Rectal smooth muscle tissue (tissue), 1 donor: ENCODE data around the gene ZC3H12A.

Source experiments
- H3K27ac ChIP-seq: one replicate; pipeline ENCODE4 v1.7.0; 2013; ENCODE audit warnings: low read depth, low read length, inconsistent platforms
- H3K27me3 ChIP-seq: one replicate; pipeline ENCODE4 v1.7.0; 2013; ENCODE audit warnings: low read length; ENCODE audit not compliant: control insufficient read depth, insufficient read depth
- H3K36me3 ChIP-seq: one replicate; pipeline ENCODE4 v1.7.0; 2013; ENCODE audit warnings: low read length; ENCODE audit not compliant: control insufficient read depth, insufficient read depth
- H3K4me1 ChIP-seq: one replicate; pipeline ENCODE4 v1.7.0; 2013; ENCODE audit warnings: low read length; ENCODE audit not compliant: control insufficient read depth, insufficient read depth
- H3K4me3 ChIP-seq: one replicate; pipeline ENCODE4 v1.7.0; 2013; ENCODE audit warnings: low read length
- H3K9ac ChIP-seq: one replicate; pipeline ENCODE4 v1.7.0; 2013; ENCODE audit warnings: low read length

The ZC3H12A gene

DNA sequence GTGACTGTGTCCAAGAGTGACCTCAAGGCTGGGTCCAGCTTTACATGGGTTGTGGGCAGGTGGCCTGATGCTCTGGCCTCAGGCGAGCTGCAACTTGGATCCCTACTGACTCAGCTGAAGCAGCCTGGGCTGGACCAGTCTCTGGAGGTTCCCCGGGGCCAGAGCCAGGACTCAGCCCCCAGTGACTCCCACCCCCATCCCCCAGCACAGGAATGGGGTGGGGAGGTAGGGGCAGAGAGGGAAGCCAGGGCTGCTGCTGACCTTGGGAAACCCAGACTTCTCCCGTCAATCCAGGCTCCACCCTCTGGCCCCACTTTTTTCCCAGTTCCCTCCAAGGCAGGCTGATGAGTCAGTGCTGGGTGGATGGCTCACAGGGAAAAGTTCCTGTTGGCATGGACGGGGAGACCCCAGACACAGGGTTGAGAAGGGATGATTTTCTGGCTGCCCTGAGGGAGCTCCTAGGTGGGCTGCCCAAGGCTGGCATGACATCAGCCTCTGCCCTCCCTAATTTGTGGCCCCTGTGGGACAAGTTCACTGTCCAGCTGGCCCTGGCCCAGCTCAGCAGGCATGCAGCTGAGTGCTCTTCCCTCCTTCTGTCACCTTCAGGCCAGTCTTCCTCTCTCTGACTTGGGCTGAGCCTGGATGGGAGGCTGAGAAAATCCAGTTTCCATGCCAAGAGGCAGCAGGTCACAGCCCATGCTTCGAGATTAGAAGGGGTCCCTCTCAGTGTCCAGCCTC lies 2.2 kb downstream of the ZC3H12A start:
- Histone ChIP-seq H3K4me1 (peaks cover 70% of the 10 kb centered on the region), H3K27me3 (no peaks in the 10 kb centered on the region), H3K4me3 (peak overlapping the region; percentile 92), H3K27ac (peak overlapping the region; percentile 92), H3K9ac (peak overlapping the region; percentile 89), H3K36me3 (peaks cover 24% of the 10 kb centered on the region)

DNA sequence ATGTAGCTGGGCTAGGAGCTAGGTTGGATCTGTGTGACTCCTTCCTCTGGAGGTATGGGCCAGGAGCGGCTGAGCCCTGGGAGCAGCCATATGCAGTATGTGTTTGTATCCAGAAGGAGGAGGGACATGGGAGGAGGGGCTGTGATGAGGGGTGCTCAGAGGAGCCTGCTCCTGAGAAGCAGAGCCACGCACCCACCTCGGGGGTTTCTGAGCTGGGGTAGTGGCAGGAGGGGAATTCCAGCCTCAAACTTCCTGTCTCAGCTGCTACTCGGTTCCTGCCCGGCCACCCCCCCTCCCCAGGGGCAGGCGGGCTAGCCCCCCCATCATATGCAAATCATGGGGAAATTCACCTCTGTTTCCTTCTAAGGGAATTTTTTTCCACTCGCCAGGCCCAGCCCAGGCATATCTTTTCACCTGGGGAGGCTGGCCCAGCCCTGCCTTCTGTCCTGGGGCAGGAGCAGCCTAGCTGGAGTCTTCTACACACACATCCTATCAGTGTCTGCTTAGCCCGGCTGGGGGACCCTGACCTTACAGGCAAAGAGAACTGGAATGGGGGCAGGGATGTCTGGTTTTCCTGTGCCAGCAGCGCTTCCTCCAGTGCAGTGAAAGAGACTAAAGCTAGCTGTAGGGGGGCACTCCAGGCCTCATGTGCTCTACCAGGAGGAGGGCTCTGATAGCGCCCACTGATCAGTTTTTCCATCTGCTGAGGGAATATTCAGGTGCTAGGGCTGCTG lies 3.0 kb downstream of the ZC3H12A start:
- Histone ChIP-seq H3K36me3 (peaks cover 31% of the 10 kb centered on the region), H3K27me3 (no peaks in the 10 kb centered on the region), H3K9ac (peak overlapping the region; percentile 63), H3K4me3 (peak overlapping the region; percentile 92), H3K4me1 (peaks cover 63% of the 10 kb centered on the region), H3K27ac (peak overlapping the region; percentile 92)

DNA sequence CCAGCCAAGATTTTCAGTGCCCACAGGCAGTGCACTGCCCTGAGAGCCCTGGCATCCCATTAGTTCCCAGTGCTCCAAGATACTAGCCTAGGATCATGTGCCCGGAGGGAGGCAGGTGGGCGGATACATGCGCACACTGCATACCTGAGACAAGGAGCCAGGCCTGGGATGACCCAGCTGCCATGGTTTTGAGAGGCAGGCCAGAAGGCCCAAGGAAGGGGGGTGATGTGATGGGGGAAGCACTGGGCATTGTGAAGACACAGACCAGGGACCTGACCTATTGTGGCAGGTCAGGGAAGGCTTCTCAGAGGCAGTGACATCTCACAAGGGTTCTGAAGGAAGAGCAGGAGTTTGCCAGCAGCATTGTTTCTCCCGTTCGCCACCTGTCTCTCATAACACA lies 3.6 kb downstream of the ZC3H12A start:
- Histone ChIP-seq H3K36me3 (peaks cover 36% of the 10 kb centered on the region), H3K4me1 (peaks cover 61% of the 10 kb centered on the region), H3K27ac (peak overlapping the region; percentile 92), H3K4me3 (peak overlapping the region; percentile 92), H3K27me3 (no peaks in the 10 kb centered on the region), H3K9ac (no peak overlapping the region)

DNA sequence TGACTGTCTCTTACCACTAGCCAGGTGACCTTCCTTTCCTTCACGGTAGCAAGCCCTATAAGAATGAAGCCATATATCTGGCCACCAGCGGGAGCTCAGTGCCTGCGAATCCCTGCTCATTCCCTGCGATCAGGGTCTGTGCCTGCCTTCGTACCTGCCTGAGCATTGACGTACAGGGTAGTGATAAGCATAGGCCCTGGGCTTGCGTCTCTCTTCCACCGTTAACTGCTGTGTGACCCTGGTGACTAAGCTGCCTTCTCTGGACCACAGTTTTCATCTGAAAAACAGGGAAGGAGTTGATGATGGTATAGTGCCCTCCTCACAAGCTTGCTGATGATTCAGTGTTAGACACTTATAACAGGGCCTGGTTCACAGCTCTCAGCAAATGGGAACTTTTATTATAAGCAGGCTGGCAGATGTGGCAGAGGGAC lies 4.1 kb downstream of the ZC3H12A start:
- Histone ChIP-seq H3K9ac (peak overlapping the region; percentile 16), H3K4me1 (peaks cover 60% of the 10 kb centered on the region), H3K27ac (peak overlapping the region; percentile 86), H3K4me3 (peak overlapping the region; percentile 92), H3K36me3 (peaks cover 42% of the 10 kb centered on the region), H3K27me3 (no peaks in the 10 kb centered on the region)

DNA sequence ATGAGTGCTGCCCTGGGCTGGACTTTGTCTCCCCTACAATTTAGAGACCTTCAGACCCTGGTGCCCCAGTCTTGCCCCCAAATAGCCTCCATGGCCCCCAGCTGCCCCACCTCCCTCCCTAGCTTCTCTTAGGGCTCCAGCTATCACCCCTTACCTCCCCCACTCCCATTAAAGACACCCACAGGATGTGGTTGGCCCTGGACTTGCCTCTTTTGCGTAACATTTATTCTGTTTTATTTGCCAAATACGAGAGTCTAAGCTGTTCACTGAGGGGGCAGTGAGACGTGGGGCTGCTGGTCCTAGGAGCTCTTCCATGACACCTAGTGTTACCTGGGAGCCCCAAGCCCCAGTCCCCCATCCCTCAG lies 4.5 kb downstream of the ZC3H12A start:
- peaks cover 56% of the 10 kb centered on the region for H3K4me1 ChIP-seq
- H3K4me3 ChIP-seq = peak overlapping the region; percentile 92

DNA sequence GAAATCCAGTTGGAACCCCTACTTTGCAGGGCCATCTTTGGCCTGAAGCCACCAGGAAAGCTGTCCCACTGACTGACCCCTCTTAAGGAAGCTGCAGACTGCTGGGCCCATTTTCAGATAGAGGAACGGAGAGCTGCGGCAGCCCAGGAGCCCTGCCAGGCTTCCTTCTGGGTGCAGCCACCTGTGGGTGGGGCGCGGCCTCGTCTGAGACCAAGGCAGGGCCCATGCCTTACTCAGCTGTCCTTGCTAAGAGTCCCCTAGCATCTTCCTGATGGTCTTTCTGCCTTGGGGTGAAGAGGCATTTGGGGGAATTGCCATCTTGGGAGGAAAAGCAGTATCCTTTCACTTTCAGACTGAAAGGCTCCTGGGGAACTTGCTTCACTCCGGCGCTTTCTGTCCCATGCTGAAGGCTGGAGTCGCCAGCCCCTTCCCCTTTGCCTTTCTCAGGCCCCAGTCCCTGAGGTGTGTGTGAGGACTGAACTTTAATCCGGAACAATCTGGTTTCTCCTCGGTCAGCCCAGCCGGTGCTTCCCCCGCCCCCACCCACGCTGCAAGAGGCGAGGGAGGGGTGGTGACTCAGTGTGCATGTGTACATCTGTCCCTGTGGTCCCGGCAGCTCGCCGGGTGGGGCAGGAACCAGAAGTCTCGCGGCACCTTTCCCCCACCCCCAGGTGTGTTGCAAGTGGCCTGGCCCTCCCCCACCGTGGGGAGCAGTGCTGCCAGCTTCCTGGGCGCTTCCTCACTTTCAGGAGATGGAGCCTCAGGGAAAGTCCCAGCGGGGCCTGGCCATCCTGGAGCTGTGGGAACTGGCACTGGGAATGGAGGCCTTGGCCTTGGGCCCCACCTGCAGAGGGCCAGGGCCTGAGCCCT lies 5.1 kb downstream of the ZC3H12A start:
- H3K9ac ChIP-seq = peak overlapping the region; percentile 42
- peaks cover 53% of the 10 kb centered on the region for H3K4me1 ChIP-seq
- H3K36me3 ChIP-seq = peaks cover 43% of the 10 kb centered on the region
- H3K27me3 ChIP-seq = no peaks in the 10 kb centered on the region
- peak overlapping the region; percentile 92 for H3K4me3 ChIP-seq
- peak overlapping the region; percentile 86 for H3K27ac ChIP-seq

More for the DNA sequence above, 4.5 kb downstream of the ZC3H12A start:
- peak overlapping the region; percentile 42 for H3K9ac ChIP-seq
- H3K27me3 ChIP-seq = no peaks in the 10 kb centered on the region
- H3K27ac ChIP-seq = peak overlapping the region; percentile 86
- peaks cover 43% of the 10 kb centered on the region for H3K36me3 ChIP-seq

DNA sequence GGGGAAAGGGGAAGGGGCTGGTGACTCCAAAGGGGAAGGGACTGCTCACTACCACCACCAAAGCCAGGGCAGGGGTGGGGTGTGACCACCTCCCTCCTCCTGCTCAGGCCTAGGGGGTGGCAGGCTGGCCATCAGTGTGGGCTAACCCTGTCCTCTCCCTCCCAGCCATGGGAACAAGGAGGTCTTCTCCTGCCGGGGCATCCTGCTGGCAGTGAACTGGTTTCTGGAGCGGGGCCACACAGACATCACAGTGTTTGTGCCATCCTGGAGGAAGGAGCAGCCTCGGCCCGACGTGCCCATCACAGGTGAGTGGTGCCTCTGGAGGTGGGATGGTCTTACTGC lies 5.7 kb downstream of the ZC3H12A start:
- peaks cover 50% of the 10 kb centered on the region for H3K4me1 ChIP-seq
- peak overlapping the region; percentile 92 for H3K4me3 ChIP-seq
- no peaks in the 10 kb centered on the region for H3K27me3 ChIP-seq
- H3K27ac ChIP-seq = peak overlapping the region; percentile 86
- peak overlapping the region; percentile 3 for H3K9ac ChIP-seq
- H3K36me3 ChIP-seq = peaks cover 43% of the 10 kb centered on the region

DNA sequence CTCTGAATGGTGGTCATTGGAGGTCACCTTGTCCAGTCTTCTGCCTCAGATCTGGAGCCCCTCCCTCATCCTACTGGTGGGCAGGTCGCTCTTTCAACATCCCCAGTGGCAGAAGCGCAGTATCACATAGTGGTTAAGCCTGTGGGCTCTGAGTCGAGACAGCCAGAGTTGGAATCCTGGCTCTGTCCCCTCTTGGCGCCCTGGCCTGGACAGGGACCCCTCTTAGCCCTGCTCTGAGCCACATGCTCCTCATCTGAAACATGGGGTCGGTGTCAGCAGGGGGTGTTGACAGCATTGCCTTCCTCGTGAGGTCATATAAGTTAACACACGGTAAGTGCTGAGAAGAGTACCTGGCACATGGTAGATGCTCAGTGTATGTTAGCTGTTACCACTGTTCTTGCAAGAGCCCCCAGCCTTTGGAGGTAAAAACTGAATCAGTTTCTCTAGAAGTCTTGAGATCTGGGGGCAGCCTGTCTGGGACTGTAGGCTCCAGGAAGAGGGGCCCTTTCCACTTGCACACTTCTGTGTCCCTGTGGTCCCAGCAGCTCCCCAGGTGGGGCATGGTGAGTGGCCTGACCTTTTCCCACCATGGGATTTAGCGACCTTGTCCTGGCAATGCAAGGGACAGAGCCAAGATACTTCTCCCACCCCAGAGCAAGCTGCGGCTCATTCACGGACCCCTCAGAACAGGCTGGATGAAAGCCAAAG lies 6.4 kb downstream of the ZC3H12A start:
- Histone ChIP-seq H3K9ac (no peak overlapping the region), H3K36me3 (peaks cover 43% of the 10 kb centered on the region), H3K4me1 (peaks cover 49% of the 10 kb centered on the region), H3K27me3 (no peaks in the 10 kb centered on the region), H3K4me3 (peak overlapping the region; percentile 92), H3K27ac (no peak overlapping the region)

DNA sequence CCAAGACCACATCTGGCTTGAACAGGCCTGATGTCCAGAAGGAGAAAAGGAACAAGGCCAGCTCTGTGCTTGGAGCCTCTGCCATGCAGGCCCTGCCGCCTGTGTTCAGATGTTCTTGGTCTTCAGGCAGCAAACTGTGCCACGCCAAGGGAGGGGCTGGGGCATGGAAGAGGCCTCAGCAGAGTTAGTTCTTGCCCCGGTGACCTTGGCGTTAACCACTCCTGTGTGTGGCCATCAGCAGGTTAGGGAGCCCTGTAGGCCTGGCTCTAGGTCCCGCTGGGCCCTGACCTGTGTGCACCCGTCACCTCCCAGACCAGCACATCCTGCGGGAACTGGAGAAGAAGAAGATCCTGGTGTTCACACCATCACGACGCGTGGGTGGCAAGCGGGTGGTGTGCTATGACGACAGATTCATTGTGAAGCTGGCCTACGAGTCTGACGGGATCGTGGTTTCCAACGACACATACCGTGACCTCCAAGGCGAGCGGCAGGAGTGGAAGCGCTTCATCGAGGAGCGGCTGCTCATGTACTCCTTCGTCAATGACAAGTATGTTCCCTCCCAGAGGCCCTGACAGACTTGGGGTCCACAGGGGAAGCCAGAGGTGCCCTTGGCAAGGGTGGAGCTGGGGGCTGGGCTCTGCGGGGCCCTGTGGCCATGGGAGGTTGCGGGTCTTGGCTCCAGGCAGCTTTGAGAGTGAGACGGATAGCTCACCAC lies 7.1 kb downstream of the ZC3H12A start:
- Histone ChIP-seq H3K4me3 (no peak overlapping the region), H3K36me3 (peaks cover 43% of the 10 kb centered on the region), H3K27ac (no peak overlapping the region), H3K27me3 (no peaks in the 10 kb centered on the region), H3K9ac (no peak overlapping the region), H3K4me1 (peaks cover 44% of the 10 kb centered on the region)

DNA sequence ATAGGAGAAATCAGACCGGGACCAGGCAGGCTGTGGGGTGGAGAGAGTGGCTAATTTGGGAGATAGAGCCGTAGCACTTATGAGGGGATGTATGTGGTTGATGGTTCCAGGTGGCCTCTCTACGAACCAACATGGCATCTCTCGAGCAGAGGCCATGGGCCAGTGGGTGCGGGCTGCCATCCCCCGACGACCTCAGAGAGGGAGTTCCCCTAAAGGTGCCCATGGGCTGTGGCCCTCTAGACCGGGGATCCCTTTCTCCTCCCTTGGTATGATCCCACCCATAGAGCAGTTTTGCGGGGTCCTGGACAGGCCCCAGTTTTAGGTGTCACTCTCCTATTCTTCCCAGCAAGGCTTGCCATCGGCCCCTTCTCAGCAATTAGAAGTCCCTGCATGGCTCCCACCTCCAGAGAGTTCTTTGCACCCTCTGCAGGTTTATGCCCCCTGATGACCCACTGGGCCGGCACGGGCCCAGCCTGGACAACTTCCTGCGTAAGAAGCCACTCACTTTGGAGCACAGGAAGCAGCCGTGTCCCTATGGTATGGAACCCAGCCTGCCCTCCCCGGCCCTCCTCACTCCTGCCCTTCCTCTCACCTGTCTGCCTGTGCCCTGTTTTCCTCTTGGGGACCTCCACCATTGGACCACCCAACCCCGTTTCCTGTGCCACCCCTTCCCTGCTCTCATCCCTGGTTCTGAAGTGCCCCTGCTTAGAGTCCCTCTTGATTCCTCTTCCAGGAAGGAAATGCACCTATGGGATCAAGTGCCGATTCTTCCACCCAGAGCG lies 7.8 kb downstream of the ZC3H12A start:
- Histone ChIP-seq H3K27ac (no peak overlapping the region), H3K4me1 (peaks cover 45% of the 10 kb centered on the region), H3K36me3 (peaks cover 43% of the 10 kb centered on the region)

More for the DNA sequence above, 7.8 kb downstream of the ZC3H12A start:
- Histone ChIP-seq H3K4me3 (no peak overlapping the region), H3K9ac (no peak overlapping the region), H3K27me3 (no peaks in the 10 kb centered on the region)
